HG02798 (cell line): ENCODE measurements around the gene GLI2.

ENCODE experiments used
- ATAC-seq: cut with Tn5 transposase; IDR thresholded peaks from one replicate; pipeline ENCODE4 v1.9.1; 2021; ENCODE audit warnings: mild to moderate bottlenecking; ENCODE audit not compliant: unreplicated experiment, poor library complexity

GLI2 gene

DNA sequence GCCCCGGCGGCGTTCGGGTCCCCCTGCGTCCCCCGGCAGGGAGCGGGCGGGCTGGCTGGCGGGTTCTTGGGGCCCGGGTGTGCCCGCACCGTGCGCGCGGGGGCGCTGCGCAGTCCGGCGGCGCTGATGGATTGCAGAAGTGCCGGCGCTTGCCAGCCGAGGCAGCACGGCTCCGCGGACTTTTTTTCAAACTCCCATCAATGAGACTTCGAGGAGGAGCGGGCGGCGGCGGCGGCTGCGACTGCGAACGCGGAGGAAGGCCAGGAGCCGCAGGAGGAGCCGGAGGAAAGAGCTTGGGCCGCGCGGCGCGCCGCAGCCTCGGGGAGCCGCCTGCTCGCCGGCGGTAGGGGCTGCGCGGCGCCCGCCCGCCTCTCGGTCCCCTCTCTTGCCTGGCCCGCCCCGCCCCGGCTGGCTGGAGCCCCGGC lies at the start of gene GLI2:
TSS of gene GLI2 (plus strand) at position 123 of the 425 bp plus-strand sequence. CDS start 61,453 bp downstream, outside the sequence.
- no peak for ATAC-seq

DNA sequence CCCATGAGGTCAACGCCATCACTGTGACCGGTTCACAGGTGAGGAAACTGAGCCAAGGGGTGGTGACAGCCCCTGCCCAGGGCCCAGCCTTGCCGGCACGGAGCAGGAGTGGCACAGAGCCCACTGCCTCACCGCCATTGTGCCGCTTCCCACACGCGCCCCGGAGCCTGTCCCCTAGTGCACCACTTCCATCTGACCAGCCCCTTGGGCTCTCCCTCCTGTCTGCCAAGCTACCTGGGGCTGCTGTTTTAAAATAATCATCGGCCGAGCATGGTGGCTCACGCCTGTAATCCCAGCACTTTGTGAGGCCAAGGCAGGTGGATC lies 49.7 kb upstream of the GLI2 start:
- no peak for ATAC-seq

DNA sequence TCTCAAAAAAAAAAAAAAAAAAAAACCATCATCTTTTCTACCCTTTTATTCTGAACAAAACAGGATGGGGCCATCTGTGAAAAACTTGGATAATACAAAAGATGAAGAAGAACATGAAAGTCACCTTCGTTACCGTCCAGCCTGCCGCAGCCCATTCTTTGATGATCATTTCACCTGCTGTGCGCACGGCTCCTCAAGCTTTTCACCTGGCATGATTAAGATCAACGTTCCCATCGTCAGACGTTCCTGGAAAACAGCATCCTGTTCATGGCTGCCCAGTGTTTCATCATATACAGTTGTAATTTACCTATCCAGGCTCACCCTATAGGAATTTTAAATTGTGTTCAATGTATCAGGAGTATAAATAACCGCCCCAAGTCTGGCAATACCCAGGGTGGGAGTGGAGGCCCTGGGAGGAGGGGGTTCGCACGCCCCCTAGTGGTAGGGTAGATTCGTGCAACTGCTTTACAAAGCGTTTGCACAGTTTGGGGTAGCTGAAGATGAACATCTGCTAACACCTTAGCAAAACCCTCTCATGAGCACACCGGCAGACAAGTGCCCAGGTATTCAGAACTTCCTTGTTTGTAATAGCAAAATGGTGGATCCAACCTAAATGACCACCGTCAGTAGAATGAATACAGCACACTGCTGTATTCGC lies 49.0 kb upstream of the GLI2 start:
- no peak for ATAC-seq

DNA sequence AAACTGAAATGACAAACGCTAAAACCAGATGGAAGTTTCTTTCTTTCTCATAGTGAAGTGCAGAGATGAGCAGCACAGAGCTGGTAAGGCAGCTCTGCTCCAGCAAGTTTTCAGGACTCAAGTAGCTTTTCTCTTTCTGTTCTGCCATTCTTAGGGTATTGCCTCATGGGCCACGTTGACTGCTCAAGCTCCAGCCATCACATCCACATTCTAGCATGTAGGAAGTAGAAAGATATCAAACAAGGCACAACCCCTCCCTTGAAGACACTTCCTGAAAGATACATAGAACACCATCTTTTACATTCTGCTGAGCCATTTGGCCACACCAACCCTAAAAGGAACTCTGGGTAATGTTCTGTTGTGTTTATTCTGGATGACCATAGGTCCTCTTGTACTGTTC lies 48.5 kb upstream of the GLI2 start:
- no peak for ATAC-seq

DNA sequence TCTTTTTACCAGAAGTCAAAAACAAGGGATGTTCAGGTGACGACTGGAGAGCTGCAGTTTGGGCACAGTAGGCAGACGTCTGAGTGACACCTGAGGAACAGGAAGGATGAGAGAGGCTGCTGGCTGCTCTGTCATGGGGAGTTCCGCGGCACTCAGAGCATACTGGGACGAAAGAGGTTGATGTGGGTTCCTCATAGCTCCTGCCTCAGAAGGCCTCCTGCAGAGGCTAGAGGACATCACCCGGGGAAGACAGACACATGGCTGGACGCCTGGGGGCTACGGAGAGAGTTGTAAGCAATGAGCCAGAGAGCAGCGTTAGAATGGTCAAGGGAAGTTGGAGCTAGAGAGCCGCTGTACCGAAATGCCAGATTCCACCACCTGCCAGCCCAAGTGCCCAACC lies 45.1 kb upstream of the GLI2 start:
- ATAC-seq = no peak

DNA sequence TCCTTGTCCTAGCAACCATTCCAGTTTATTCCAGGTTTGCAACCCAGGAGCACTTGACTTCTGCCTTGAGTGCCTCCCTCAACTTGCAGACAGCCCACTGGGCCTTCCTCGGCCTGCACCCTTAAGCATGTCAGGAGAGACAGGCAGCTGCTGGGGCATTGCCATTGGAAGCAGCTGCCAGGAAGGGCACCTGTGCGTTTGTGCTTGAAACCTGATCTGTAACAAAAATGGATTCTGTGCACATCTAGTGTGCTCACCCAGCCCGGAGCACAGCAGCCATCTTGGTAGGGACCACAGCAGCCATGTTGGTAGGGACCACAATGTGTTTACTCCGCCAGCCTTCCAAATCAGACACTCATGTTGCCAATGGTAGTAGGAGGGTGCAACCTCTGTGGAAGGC lies 44.3 kb upstream of the GLI2 start:
- ATAC-seq = no peak

DNA sequence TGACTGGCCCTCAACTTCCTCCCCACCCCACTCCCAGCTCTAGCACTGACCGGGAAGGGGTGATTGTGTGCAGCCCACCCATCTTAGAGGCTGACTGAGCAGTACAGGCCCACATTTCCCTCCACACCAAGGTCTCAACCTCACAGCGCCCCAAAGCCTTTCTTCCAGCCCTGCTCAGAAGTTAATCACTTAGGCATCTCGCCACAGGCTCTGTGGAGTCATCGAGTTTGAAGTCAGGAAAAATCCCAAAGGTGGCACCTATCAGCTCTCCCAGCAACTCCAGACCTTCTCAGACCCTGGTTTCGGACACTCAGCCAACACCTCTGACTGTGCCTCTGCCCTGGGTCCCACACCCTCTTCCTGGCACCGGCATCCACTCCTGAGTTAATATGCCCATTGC lies 43.0 kb upstream of the GLI2 start:
- no peak for ATAC-seq

DNA sequence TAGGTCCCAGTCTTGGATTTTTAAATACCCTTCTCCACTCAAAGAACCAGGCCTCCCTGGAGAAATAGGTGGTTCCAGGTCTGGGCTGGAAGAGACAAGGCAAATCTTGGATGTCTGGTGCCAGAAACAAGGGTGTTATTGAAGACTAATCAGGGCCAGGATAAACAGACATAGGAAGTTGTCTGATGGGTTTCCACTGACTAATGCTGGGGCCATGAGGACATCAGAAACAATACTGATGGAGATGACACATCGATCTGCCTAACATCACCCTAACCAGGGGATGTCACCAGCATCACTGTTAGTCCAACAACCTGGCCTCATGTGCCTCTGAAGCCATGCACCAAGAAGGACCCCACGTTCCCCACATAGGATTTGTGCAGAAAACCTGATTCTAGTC lies 42.5 kb upstream of the GLI2 start:
- ATAC-seq = no peak

DNA sequence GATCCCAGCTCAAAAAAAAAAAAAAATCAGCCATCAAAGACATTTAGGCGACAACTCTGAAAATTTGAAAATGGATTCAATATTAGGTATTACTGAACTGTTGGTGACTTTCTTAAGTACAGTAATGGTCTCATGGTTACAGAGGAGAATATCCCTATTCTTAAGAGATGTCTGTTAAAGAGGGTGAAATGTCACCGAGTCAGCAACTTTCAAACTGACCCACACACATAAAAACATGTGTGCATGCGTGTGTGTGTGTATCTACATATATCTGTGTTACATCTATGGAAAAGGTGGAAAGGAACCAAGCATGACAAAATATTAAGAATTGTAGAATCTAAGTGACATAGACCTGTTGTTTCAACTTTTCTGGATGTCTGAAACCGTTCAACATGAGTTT lies 41.6 kb upstream of the GLI2 start:
- ATAC-seq = no peak

DNA sequence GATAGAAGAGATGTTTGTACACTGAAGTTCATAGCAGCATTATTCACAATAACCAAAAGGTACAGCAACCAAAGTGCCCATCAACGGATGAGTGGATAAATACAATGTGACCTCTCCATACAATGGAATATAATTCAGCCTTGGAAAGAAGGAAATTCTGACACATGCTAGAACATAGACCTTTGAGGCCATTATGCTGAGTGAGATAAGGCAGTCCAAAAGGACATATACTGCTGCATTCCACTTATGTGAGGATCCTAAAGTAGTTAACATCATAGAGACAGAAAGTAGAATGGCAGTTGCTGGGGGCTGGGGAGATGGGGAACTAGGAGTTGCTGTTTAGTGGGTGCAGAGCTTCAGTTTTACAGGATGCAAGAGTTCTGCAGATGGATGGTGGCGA lies 38.2 kb upstream of the GLI2 start:
- ATAC-seq = no peak

DNA sequence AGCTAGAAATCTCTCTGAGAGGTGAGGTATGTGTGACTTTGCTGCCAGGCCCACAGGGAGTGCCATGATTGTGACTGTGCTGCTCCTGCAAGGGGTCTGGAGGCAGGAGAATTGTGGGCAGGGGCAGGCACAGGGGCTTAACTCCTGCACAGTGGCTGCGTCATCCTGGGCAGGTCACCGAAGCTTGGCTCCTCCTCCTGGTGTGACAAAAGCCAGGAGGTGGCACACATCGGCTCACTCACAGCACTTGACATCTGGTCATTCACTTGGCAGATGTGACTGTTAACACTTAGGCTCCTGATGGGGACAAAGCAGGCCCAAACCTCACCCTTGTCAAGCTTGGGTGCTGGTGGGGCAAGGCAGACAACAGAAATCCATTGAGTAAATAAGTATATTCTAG lies 36.4 kb upstream of the GLI2 start:
- no peak for ATAC-seq

DNA sequence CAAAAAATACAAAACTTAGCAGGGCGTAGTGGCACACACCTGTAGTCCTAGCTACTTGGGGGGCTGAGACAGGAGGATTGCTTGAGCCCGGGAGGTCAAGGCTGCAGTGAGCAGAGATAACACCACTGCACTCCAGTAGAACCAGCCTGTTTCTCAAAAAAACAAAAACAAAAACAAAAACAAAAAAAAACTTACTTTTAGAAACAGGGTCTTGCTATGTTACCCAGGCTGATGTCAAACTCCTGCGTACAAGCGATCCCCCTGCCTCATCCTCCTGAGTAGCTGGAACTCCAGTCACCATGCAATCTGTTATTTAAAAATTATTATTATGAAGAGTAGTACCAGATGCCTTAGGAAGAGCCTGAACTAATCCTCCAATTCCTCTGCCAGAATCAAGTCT lies 35.0 kb upstream of the GLI2 start:
- no peak for ATAC-seq

DNA sequence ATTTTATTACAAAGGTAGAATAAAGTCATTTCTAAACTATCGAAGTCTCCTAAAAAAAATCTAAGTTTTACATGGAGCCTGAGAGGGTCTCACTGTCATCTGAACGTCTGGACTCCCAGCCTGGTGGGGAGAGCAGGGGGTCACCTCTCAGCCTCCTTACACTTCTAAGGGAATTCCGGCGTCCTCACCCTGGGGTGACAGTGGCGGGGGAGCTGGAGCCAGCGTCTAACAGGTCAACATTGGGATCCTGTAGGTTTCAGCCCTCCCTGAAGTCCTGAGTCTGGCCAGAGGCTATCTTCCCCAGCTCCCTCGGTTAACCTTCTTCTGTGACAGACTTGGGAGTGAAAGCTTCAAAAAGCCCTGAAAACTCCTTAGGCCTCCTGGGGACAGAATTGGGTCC lies 34.6 kb upstream of the GLI2 start:
- ATAC-seq = no peak

DNA sequence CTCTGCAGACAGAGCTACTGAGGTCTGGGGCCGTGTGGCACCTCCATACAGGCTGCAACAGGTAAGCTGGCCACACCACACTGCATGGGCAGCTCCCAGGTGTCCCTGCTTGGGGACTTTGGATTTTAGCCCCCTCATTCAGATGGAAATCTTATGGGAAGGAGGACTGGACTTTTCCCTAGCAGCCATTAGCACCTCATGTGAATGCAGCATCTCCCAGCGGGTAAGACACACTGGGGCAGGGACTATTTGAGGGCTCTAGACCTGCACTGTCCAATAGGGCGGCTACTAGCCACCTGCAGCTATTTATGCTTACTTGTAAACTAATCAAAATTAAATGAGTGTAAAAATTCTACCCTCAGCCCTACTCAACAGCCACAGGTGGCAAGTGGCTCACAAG lies 34.2 kb upstream of the GLI2 start:
- no peak for ATAC-seq

DNA sequence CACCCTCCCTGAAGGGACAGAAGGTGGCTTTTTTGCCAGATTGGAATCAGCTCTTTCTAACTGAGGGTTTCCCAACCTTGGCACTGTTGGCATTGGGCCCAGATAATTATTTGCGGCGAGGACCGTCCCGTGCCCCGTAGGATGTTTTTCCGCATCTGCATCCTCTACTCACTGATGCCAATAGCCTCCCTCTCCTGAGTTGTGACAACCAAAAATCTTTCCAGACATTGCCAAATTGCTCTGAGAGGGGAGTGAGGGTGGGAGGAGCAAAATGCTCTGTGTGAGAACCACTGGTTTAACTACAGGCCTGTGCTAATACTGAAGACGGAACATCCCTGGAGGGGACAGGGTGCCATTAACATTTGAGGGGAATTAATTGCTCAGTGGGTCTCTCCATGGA lies 33.6 kb upstream of the GLI2 start:
- no peak for ATAC-seq

DNA sequence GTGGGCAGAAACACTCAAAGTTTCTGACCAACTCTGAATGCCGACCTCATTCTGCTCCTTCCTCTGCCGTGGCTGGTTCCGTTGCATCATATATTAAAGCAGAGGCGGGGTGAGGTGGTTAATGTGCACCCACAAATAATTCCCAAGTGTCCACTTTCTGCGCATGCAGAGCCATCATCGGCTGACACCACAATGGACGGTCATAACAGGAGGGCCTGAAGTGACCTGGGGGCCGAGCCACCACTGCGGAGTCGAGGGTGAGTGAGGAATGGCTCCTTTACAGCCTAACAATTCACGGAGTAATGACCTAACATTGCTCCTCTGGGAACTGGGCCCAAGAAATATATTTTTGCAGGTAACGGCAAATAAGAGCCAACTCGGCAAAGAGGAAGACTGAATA lies 32.9 kb upstream of the GLI2 start:
- no peak for ATAC-seq

DNA sequence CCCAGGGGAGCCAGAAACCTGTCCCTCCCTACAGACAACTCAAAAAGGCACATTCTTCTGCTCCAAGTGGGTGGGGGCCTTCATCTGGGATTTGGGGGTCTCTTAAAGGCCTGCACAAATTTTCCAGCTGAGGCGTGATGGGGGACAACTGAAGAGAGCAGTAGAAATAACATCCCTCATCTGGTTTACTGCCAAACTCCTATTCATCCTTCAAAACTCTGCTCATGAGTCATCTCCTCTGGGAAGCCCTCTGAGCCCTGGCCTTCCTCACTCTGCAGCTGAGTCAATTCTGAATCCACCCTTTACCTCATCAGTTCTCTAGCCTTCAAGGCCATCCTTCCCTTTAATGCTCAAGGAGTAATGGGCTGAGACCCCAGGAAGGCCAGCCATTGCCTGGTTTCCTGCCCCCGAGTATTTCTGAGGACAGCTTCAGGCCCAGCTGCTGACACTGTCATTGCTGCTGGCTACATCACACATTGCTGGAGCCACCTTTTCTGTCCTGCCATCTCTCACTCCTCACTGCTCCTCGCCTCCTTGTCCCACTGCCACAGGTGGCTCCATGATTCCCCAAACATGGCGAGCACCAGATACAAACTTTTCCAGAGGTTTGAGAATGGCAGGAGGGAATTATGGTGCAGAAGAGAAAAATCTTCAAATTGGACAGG lies 32.2 kb upstream of the GLI2 start:
- no peak for ATAC-seq

DNA sequence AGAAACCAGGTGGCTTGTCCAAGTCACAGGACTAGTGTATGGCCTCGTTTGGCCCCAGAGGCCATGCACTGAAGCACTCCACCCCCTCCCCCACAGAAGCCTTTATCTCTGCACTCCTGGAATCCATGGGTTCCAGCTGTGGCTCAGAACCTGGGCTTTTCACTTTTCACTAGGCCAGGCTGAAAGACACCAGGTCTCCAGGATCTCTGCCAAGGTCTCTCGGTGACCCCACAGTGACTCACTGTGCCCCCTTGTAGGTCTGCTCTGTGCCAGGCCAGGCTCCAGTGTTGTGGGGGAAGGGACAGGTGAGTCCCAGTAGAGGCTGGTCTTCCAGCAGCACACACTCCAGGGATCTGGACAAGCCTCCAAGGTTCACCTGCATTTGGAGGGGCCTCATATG lies 31.0 kb upstream of the GLI2 start:
- ATAC-seq = no peak

DNA sequence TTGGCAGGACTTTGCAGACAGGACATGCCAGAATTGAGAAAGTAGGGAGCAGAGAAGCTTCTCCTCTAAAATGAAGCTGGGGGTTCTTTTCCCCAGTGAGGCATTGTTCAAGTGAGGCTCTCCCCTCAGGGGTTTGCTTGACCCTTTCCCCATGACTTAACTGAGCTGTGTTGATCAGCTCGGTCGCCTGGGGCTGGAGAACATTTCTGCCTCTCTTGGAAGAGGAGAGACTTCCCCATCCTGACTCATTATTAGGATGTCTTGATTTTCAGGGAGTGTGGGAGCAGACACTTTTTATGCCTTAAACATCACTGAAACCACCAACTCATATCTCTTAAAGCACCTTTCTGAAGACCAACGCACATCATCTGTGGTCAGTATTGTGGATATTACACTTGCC lies 27.9 kb upstream of the GLI2 start:
- ATAC-seq = no peak

DNA sequence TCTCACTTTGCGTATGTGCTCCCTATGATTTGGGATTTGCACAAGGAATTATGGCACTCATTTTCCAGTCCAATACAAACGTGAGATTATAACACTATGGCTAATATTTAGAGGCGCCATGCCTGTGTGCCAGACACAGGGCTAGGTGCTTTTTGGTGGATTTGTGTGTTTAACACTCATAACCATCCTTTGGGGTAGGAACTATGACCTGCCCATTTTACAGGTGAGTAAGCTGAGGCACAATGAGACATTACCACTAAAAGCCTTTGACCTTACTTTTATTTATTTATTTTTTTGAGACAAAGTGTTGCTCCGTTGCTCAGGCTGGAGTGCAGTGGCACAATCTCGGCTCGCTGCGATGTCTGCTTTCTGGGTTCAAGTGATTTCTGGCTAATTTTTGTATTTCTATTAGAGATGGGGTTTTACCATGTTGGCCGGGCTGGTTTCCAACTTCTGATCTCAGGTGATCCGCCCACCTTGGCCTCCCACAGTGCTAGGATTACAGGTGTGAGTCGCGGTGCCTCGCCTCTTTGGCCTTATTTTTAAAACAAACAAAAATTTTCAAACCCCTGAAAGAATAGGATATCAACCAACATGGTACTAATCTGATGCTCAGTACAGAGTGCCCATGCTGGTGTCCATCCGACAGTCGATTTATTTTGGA lies 26.6 kb upstream of the GLI2 start:
- ATAC-seq = no peak

DNA sequence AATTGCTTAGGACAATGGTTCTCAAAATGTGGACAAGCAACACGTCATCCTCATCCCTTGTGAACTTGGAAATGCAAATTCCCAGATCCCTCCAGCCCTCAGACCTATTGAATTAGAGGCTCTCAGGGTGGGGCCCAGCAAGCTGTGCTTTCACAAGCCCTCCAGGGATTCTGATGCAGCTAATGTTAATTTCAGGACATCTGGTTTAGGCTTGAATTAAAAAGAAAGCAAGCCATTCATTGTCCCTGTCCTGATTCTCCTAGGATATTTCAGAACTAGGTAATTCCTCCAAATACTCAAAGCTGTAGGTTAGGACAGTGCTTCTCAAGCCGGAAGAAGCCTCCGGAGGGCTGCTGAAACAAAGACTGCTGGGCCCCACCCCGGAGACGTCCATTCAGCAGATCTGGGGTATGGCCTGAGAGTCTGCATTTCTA lies 26.0 kb upstream of the GLI2 start:
- no peak for ATAC-seq

DNA sequence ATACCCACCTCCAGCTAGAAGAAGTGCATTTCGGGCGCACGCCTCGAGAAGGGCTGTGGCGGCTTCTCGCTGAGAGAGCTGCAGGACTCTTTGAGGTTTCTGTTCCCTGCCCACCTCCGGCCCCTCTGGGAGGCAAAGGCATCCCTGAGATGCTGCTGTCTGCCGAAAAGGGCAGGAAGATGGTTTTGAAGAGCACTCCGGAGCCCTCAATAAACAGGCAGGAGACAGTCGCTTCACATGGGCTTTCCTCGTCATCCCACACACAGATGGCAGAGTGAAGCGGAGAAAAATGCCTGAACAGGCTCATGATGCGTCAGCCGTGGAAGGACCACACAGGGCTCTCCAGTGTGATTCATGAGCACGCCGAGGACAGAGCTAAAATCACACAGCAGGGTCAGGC lies 25.4 kb upstream of the GLI2 start:
- no peak for ATAC-seq
